H54 (cell line): ENCODE data around the gene THRA.

Source experiments
- DNase-seq: peaks from one replicate; pipeline ENCODE4 v3.0.0; 2011; ENCODE audit warnings: low spot score, mixed read lengths; ENCODE audit not compliant: insufficient read length
- FAIRE-seq: peaks from 3 replicates; lab custom pipeline; 2011; peaks lifted over from hg19 to GRCh38; lab: Jason Lieb, UNC
- POLR2A ChIP-seq: IDR thresholded peaks from 2 replicates; pipeline ENCODE4 v1.6.1; 2011; ENCODE audit warnings: low read depth, mild to moderate bottlenecking, low read length

The THRA gene

DNA sequence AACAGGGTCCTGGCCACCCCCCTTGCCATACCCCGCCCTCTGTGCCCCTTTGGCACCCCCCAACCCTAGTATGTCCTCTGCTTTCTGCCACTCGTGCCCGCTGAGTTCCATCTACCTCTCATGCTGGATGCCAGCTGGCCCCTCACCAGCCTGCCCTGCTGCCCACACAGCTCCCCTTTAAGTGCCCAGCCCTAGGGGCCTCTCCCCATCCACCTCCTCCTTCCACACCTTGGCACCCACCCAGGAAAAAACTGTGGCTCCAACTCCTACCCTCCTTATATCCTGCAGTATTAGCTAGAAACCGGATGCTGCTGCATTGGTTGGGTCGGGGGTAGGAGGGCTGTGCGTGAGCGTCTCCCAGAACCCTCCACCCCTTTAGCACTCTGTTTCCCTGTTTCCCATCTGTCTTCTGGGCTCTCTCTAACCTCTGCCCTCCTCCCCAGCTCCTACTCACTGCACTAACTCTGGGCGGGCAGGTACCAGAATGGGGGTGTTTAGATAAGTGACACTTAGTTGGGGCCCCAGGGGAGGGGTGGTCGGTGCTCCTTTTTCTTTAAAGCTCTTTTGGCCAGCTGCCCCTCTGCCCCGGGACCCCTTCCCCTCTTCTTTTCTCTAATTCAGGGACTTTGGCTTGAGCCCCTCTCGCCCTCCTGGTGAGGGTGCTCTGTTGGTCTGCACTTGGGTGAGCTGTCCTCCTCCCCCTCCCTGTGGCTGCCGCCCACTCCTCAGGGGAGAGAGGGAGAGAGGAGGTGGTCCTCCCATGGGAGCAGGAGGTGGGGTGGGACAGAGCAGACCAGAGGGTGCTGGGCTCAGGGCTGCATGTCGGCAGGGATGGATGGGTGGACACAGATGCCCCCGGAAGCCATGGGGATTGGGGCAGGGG lies 27.7 kb downstream of the THRA start:
- no peak for TF ChIP-seq POLR2A
- FAIRE-seq, result no peak

DNA sequence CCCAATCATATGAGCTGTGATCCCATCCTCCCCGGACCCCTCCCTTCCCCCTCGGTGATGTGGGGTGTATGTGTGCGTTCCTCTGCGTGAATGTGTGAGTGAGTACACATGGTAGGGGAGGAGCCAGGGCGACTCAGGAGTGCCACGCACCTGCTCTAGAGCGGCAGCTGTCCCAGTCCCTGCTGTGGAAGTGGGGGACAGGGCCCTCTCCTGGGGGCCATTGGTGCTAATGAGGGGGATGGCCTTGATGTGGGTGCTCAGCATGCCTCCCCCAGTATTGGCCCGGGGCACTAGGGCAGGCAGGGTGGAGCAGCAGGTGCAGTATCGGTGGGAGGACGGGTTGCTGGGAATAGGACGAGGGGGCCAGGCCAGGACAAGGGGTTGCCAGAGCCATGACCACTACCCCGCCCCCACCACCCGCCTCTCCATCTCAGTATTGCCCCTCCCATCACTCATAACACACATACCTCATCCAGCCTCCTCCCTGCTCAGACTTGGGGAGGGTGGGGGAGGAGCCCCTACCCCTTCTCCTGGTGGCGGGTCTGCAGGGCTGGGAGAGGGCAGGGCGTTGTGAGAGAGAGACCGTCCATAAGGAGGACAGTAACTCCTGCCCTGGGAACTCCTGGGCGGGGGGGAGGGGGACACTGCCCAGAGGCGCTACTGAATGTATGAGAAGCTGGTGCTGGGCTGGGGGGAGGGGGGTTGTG lies 29.1 kb downstream of the THRA start:
- FAIRE-seq (no peak), DNase-seq (no peak)
- no peak for TF ChIP-seq POLR2A

More for the DNA sequence above, 27.7 kb downstream of the THRA start:
- DNase-seq, result no peak

GRCh38 chr17:40092581-40092980 lies 29.8 kb downstream of the THRA start:
- DNase-seq (no peak), FAIRE-seq (no peak)
- TF ChIP-seq POLR2A, result no peak

DNA sequence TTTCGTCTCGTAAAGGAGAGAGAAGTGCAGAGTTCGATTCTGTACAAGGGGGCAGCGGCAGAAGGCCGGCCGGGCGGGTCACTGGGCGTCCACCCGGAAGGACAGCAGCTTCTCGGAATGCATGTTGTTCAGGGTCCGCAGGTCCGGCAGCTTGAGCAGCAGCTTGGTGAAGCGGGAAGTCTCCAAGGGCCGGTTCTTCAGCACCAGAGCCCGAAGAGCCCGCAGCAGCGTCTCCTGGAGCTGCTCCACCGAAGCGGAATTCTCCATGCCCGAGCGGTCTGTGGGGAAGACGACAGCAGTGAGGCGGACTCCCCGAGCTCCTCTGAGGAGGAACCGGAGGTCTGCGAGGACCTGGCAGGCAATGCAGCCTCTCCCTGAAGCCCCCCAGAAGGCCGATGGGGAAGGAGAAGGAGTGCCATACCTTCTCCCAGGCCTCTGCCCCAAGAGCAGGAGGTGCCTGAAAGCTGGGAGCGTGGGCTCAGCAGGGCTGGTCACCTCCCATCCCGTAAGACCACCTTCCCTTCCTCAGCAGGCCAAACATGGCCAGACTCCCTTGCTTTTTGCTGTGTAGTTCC lies 30.3 kb downstream of the THRA start:
- FAIRE-seq (no peak), DNase-seq (no peak)
- no peak for TF ChIP-seq POLR2A

DNA sequence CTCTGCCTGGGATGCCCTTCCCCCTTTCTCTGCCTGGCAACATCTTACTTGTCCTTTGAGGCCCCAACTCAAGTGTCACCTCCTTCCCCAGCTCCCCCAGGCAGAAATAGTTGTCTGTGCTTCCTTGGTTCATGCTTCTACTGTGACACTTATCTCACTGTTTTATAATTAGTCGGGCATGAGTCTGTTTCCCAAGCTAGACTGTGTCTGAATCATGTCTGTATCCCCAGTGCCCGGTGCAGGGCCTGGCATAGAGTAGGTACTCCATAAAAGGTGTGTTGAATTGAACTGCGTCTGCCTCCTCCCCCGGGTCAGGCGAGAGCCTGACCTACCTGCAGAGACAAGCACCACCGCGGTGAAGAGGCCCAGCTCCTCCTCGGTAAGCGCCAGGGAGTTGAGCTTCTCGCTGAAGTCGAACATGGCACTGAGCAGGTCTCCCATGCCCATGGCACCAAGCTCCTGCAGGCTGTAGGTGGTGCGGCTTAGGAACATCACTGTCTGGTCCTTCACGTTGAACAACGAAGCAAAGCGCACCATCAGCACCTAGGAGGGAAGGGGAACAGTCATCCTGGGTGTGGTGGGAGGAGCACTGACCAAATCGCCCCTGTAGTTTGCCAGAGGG lies 30.9 kb downstream of the THRA start:
- no peak for TF ChIP-seq POLR2A
- DNase-seq (no peak), FAIRE-seq (no peak)

DNA sequence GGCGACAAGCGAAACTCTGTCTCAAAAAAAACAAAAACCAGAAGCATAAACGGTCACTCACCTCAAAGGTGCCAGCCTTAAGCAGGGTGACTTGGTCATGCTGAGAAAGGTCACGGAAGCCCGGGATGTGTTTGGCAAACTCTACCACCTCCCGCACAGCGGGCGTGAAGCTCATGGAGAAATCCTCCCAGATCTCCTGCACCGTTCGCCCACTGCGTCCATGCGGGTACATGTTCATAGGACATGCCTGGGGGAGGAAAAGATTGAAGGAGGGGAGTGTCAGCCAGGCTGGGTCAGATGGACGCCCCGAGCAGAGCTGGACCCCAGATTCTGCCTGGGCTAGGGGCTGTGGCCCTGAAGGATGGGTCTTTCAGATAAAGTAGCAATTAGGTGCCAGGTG lies 32.1 kb downstream of the THRA start:
- DNase-seq (no peak), FAIRE-seq (no peak)
- TF ChIP-seq POLR2A, result no peak

- no peak for FAIRE-seq
- DNase-seq, result no peak
- TF ChIP-seq POLR2A, result no peak
Observed at GRCh38 chr17:40095351-40095943, 32.7 kb downstream of the THRA start.

GRCh38 chr17:40095944-40096791 lies 33.4 kb downstream of the THRA start:
- DNase-seq, result no peak
- no peak for FAIRE-seq
- TF ChIP-seq POLR2A, result no peak

GRCh38 chr17:40097087-40097486 lies 34.3 kb downstream of the THRA start:
- DNase-seq (no peak), FAIRE-seq (no peak)
- TF ChIP-seq POLR2A, result no peak

GRCh38 chr17:40097931-40098845 lies 35.4 kb downstream of the THRA start:
- DNase-seq (no peak), FAIRE-seq (no peak)
- TF ChIP-seq POLR2A, result no peak

DNA sequence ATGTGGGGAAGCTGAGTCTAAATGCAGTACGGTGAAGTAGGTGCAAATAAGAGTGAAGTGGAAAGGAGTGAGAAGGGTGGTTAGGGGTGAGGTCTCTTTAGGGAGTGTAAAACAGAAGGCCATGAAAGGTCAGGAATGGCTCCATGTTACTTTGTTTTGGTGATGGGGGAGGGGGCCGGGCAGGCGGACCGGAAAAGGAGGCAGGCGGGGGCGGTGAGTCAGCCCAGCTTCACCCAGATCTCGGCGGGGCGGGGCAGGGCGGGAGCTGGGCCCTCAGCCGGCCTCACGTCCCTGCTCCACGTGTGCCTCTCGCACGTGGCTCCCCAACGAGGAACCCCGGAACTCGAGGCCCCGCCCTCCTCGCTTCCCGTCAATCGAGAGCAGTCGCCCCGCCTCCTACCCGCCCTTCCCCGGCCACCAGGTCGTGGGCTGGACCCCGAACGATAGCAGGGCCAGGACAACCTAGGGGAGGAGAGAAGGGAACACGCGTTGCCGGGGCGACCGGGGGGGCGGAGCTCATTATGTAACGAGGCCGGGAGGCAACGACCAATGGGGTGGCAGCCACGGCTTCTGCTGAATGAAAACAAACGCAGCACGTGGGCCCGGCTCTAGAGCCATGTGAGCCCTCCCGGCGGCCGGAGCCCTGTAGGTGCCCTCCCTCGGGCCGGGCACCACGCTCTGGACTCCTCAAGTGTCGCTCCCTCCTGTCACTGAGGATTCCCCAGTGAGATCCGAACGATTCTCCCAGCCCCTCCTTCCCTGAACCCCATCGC lies 36.3 kb downstream of the THRA start:
- DNase-seq, result peak; percentile 95
- 0 out of 2 replicates have a peak, but pooled peaks have one; percentile 47 for TF ChIP-seq POLR2A
- no peak for FAIRE-seq
